Stimulated activated CD8-positive, alpha-beta memory T cell treated with anti-CD3 and anti-CD28 coated beads, Interleukin-15, amount 100 ng/mL, for 4 hours (primary cell): ENCODE data around the gene PRKCG.

Source experiments
- DNase-seq, 2 donors: peaks; one replicate each; pipeline ENCODE4 v3.0.0-alpha.2; 2020; ENCODE audit warnings: low read depth in 2 of 2

Gene PRKCG

DNA sequence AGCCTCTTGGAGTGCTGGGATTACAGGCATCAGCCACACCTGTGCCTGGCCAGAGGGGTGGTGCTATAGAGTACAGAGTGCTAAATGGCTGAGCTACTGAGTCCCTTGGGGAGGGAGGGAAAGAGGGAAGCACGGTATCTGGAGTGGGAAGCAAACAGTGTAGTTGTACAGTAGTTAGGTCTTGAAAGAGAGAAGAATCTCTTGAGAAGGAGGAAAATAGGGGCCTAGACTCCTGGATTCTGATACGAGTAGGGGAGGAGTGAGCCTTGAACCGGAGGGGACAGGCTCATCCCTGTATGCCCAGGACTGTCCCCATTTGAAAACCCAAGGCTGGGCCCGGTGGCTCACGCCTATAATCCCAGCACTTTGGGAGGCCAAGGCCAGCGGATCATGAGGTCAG, 9.2 kb upstream of the PRKCG start:
- no peak for DNase-seq

DNA sequence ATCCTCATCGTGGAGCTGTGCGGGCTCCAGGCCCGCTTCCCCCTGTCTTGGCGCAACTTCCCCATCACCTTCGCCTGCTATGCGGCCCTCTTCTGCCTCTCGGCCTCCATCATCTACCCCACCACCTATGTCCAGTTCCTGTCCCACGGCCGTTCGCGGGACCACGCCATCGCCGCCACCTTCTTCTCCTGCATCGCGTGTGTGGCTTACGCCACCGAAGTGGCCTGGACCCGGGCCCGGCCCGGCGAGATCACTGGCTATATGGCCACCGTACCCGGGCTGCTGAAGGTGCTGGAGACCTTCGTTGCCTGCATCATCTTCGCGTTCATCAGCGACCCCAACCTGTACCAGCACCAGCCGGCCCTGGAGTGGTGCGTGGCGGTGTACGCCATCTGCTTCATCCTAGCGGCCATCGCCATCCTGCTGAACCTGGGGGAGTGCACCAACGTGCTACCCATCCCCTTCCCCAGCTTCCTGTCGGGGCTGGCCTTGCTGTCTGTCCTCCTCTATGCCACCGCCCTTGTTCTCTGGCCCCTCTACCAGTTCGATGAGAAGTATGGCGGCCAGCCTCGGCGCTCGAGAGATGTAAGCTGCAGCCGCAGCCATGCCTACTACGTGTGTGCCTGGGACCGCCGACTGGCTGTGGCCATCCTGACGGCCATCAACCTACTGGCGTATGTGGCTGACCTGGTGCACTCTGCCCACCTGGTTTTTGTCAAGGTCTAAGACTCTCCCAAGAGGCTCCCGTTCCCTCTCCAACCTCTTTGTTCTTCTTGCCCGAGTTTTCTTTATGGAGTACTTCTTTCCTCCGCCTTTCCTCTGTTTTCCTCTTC, 8.0 kb upstream of the PRKCG start:
- DNase-seq, result no peak

DNA sequence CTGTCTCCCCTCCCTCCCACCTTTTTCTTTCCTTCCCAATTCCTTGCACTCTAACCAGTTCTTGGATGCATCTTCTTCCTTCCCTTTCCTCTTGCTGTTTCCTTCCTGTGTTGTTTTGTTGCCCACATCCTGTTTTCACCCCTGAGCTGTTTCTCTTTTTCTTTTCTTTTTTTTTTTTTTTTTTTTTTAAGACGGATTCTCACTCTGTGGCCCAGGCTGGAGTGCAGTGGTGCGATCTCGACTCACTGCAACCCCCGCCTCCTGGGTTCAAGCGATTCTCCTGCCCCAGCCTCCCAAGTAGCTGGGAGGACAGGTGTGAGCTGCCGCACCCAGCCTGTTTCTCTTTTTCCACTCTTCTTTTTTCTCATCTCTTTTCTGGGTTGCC, 7.4 kb upstream of the PRKCG start:
- no peak for DNase-seq

DNA sequence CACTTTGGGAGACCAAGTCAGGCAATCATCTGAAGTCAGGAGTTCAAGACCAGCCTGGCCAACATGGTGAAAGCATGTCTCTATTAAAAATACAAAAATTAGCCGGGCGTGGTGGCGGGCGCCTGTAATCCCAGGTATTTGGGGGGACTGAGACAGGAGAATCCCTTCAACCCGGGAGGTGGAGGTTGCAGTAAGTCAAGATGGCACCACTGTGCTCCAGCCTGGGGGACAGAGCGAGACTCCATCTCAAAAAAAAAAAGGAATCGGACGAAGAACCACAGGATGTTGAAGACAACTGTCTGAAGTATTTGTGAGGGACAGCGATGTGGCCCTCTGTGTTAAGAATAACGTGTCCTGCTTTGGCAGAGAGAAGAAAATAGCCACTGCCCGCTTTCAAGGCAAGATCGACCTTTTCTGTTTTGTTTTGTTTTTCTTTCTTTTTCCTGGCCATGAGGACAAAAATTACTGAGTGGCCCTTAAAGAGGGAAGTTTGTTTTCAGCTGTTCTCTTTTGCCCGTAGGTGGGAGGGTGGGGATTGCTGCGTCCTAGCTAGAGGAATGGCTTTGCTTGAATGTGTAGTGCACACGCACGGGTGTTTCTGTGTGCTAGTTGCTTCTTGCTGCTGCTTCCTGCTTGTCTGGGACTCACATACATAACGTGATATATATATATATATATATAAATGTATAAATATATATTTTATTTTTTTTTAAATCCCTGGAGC, 6.2 kb upstream of the PRKCG start:
- DNase-seq, result no peak

DNA sequence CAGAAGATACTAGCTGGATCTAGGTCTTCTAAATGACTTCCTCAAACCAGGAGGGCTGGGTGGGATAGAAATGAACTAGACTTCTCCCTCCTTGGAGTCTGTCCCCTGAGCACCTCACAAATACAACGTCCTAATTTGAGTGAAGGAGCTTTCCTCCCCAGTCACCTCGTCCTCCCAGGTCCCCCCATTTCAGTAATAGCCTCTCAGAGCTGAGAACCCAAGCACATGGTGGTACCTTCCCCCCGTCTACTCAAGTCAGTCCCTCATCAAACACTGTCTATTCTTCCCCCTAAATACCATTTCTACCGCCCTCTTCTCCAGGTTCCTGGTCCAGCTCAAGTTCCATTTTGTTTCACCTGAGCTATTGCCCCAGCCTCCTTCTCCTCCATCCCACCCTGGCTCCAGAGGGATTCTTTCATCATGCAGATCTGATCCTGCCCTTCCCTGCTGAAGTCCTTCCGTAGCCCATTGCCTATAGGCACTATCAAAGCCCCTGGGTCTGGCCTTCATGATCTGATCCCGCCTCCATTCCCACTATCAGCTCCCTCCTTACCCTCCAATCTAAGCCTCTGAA, 5.3 kb upstream of the PRKCG start:
- no peak for DNase-seq

DNA sequence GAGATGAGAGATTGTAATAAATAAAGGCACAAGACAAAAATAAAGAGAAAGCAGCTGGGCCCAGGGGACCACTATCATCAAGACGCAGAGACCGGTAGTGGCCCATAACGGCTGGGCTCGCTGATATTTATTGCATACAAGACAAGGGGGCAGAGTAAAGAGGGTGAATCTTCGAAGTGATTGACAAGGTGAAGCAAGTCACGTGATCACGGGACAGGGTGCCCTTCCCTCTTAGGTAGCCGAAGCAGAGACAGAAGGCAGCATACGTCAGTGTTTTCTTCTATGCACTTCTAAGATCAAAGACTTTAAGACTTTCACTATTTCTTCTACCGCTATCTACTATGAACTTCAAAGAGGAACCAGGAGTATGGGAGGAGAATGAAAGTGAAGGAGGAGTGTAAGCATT, 4.6 kb upstream of the PRKCG start:
- DNase-seq, result no peak

DNA sequence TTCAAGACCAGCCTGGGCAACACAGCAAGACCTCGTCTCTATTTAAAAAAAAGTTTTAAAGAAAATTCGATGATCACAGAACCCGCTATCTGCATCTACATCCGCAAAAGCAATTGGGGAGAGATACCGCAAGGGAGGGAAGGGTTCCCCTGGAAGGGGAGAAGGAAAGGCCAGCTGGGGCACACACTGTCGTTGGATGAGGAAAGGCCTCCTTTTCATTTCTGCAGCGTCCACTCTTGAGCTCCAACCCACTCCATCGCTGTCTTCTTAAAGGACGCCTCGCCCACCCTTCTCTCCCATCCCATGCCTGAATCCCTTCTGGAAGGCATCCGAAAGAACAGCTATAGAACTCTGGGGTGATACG, 3.2 kb upstream of the PRKCG start:
- no peak for DNase-seq

DNA sequence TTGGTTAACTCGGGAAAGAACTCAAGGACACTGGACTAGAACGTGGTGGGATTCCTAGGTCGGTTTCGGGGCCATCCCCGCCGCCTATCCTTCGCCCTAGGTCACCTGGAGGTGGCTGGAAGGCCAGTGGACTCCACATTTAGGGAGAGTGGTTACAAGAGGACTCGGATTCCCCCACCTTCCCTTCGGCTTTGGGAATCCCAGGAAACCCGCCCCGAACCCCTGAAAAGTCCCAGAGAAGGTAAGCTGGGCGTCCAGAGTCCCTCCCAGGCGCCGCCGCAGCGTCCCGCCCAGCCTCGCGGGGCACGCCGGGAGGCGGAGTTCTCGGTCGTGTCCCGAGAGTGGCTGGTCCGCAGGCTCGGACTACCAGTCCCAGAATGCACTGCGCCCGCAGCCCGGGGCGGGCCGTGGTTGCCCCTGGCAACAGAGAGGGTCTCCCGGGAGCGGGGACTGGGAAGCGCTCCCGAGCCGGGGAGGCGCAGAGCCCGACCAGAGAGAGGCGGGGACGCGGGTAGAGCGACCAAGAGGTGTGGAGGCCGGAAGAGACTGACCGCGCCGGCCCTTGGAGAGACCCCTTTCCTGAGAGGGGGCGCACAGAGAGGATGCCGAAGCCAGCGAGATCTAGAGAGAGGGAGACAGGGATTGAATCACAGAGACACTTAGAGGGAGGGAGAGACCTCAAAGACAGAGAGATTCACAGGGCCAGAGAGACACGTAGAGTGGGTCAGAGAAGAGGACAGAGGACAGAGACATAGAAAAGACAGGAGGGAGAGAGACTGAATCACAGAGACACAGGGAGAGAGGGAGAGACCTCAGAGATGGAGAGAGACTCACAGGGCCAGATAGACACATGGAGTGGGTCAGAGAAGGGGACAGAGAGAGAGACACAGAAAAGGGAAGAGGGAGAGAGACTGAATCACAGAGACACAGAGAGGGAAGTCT, 2.6 kb upstream of the PRKCG start:
- DNase-seq, result peak; percentile 50 to 66

DNA sequence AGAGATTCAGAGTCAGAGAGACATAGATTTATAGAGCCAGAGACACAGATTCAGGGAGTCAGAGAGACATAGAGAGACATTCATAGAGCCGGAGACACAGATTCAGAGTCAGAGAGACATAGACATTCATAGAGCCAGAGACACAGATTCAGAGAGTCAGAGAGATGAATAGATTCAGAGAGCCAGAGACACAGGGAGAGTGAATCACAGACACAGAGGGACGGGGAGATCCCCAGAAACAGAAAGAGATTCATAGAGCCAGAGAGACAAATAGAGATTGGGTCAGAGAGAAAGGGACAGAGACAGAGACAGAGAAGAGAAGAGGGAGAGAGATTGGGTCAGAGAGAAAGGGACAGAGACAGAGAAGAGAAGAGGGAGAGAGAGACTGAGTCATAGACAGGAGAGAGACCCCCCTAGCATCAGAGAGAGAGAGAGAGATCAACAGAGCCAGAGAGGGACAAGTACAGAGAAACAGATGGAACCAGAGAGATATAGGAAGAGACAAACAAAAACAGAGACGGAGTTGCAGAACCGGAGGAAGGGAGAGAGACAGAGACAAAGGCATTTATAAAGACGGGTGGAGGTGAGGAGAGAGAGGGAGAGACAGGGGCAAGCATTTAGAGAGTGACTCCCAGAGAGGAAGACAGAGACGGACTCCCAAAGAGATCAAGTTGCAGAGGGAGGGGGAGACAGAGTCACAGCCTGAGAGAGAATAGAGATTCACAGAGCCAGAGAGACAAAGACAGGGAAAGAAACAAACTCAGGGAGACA, 1.1 kb upstream of the PRKCG start:
- DNase-seq, result no peak

DNA sequence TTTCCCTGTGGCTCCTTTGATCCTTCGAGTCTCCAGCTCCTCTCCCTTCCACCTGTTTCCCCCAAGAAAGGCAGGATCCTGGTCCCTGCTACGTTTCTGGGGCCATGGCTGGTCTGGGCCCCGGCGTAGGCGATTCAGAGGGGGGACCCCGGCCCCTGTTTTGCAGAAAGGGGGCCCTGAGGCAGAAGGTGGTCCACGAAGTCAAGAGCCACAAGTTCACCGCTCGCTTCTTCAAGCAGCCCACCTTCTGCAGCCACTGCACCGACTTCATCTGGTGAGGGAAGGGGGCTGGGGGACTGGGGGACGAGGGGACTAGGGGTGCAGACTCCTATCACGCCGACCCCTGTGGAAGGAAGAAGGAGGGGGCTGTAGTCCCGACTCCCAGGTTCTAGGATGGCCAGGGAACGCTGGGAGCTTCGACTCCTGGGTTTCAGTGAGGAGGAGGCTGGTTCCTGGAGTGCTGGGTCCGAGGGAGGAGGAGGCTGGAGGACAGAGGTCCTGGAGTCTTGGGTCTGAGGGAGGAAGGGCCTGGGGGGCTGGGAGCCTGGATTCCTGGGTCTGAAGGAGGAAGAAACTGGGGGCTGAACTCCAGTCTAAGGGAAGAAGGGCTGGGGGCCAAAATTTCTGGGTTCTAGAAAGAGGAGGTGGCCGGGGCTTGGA, 524 bp downstream of the PRKCG start:
- no peak for DNase-seq

DNA sequence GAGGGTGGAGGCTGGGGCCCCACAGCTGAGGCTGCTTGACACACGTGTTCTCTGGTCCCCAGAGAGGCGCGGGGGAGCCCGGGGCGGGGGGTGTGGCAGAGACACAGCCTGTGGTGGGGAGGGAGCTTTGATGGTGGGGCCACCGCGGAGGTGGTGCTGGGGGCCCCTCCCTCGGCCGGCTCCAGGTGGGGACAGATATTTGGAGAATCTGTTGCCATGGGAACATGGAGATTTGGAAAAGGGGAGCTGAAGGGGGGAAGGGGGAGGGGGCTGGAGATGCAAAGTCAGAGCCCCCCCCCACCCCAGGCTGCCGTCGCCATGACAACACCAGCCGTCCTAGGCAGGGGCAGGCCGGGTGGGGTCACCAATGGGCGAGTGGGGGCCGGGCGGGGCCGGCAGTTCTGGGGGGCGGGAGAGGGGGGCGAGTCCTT, 1.2 kb downstream of the PRKCG start:
- DNase-seq, result no peak

DNA sequence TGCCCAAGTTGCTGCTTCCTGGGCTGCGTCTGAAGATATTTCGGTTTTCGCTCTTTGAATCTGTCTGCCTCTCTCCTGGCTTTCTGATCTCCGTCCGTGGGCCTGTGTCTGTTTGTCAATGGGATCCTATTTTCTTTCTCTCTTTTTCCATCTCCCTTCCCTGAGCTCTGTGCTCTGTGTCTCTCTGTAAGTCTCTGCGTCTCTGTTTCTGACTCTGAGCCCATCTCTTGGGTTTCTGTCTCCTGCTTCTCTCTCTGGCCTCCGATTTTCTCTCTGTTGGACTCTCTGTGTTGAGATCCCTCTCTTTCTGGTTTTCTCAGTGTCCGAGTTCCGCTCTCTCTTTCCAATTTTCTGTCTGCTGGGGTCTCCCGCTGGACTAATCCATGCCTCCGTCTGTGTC, 1.7 kb downstream of the PRKCG start:
- no peak for DNase-seq

DNA sequence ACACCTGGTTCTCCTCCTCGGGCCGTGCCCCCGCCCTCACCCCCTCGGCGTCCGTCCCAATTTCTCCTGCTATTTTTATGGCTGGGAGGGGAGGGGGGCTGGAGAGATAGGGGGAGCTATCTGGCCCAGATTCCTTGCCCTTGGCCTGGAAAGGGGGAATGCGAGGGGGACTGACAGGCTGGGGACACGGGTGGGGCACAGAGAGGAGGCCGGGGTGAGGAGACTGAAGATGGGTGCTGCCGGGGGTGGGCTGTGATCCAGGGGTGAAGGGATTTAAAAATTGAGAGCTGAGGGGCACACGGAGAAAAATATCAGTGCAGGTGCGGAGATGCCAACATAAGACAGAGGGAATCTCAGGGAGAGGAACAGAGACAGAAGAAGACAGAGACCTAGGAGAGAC, 2.3 kb downstream of the PRKCG start:
- DNase-seq, result no peak

DNA sequence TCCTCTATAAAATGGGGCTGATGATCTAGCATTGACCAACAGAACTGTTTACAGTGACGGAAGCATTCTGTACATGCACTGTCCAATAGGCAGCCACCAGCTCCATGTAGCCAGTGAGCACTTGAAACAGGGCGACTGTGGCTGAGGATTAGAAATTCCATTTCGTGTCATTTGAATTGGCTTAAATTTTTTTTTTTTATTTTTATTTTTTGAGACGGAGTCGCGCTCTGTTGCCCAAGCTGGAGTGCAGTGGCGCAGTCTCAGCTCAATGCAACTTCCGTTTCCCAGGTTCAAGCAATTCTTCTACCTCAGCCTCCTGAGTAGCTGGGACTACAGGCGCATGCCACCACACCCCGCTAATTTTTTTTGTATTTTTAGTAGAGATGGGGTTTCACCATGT, 3.0 kb downstream of the PRKCG start:
- DNase-seq, result no peak

DNA sequence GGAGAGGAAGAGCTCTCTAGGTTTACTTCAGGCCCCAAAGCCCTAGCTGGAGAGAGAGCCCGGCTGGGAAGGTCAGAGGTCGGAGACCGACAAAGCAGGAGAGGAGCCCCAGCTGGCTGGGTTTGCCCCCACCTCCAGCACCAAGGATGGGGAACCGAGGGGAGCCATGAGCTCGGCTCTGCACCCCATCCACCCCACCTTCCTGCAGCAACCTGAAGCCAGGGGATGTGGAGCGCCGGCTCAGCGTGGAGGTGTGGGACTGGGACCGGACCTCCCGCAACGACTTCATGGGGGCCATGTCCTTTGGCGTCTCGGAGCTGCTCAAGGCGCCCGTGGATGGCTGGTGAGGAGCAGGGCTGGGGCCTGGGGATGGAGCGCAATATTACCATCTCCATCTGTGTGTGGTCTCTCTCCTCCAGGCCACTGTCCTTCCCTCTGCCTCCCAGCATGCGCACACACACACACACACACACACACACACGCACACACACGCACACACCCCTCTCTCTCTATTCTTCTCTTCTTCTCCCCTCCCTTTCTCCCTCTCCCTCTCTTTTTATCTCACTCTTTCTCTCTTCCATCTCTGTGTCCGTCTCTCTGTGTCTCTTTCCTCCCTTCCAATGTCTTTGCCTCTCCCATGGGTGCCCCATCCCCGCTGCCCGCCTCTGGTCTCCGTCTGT, 10.4 kb downstream of the PRKCG start:
- no peak for DNase-seq

DNA sequence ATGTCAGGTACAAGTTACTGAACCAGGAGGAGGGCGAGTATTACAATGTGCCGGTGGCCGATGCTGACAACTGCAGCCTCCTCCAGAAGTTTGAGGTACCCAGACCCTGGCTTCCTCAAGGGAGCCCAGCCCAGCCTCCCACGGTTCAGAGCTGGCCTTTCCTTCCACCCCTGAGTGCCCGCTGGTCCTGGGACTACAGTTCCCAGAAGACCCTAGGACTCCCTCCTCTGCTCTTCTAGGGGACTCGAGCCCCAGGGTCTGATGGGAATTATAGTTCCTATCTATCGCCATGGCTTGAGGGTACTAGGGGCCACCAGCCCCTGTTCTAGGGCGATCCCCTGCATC, 11.0 kb downstream of the PRKCG start:
- DNase-seq, result no peak

DNA sequence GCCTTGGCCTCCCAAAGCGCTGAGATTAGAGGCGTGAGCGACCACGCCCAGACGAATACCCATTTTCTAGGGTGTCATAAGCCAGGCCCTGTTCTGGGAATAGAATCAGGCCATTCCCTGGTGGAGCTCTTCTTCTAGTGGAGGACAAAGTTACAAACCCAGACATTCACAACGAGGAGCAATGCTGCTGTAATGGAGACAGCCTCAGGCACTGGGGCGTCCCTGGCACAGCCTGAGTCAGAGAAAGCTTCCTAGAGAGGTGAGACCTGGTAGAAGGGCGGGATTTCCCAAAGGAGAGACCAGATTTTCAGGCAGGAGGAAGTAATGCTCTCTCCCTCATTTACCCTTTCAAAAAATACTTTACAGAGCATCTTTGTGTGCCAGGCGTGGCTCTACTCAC, 12.7 kb downstream of the PRKCG start:
- DNase-seq, result no peak

DNA sequence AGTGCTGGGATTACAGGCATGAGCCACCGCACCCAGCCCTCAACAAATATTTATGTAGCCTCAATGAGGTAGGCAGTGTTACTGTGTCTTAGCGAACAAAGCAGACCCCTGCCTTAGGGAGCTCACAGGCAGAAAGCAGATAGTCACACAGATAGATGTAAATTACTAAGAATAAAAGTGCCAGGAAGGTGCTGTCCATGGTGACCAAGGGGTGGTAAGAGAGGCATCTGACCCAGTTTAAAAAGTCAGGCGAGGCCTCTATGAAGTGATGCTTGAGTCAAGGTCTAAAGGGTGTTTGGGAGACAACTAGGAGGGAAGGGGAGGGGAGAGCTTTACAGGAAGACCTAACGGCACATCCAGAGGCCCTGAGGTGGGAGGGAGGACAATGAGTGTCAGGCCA, 14.7 kb downstream of the PRKCG start:
- no peak for DNase-seq

DNA sequence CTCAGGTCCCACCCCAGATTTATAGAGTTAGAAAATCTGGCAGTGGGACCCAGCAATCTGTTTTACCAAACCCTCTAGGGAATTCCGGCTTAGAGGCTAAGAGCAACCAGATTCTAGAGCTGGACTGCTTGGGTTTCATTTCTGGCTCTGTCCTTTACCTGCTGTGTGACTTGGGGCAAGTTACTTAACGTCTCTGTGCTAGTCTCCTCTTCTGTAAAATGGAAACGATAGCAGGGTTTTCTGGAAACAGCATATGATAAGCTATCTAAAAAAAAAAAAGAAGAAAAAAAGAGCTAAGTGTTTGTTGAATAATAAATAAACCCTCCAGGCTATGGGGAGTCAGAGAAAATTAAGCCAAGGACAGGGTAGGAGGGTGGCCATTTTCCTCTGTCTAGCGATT, 15.5 kb downstream of the PRKCG start:
- no peak for DNase-seq

DNA sequence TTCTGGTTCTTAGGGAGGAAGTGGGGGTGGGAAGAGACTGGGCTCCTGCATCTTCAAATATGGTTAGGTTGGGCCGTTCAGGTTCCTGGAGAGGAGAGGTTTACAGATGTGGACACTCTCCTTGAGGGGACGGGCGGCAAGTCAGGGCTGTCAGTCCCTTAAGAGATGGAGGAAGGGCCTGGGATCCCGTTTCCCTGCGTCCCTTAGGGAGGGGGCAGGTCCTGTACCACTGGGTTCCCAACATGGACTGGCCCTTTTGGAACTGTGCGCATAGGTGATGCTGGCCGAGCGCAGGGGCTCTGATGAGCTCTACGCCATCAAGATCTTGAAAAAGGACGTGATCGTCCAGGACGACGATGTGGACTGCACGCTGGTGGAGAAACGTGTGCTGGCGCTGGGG, 16.2 kb downstream of the PRKCG start:
- no peak for DNase-seq
